Endothelial cell of hepatic sinusoid (primary cell): Measurements from ENCODE around the gene ZNF766.
"Not testable (repeated sequence)": the region's sequence is repeated elsewhere in the genome, so short reads cannot be mapped to it uniquely, and the experiment has no call there.

ENCODE experiments used
- in situ Hi-C: cut with HindIII; loops from 2 replicates; pipeline ENCODE4 v1.10.0; 2017; ENCODE audit warnings: low sequenced_read_pairs

The ZNF766 gene

GRCh38 chr19:52269338-52270261 is at the start of gene ZNF766:
Gene ZNF766 (plus strand): TSS chr19:52269587. CDS start chr19:52269614, 27 bp downstream.
- in situ Hi-C loops = no loop called here

GRCh38 chr19:52219611-52220010 is 49.8 kb upstream of the ZNF766 start:
- in situ Hi-C loops = loop anchor here (5.0 kb wide), 1 partner anchor 37 kb away; no protein-coding TSS in a partner anchor

- in situ Hi-C loops = loop anchor here (5.0 kb wide), 1 partner anchor 39 kb away; no protein-coding TSS in a partner anchor
Measured at GRCh38 chr19:52221031-52221430, 48.4 kb upstream of the ZNF766 start.

GRCh38 chr19:52221831-52222375 is 47.5 kb upstream of the ZNF766 start:
- in situ Hi-C loops = loop anchor here (5.0 kb wide), 1 partner anchor 40 kb away; no protein-coding TSS in a partner anchor

GRCh38 chr19:52224211-52224610 is 45.2 kb upstream of the ZNF766 start:
- in situ Hi-C loops = loop anchor here (5.0 kb wide), 1 partner anchor 42 kb away; no protein-coding TSS in a partner anchor

GRCh38 chr19:52226652-52227051 is 42.7 kb upstream of the ZNF766 start:
- in situ Hi-C loops = no loop called here

- in situ Hi-C loops = no loop called here
Measured at GRCh38 chr19:52227196-52227940, 42.0 kb upstream of the ZNF766 start.

- in situ Hi-C loops = no loop called here
Measured at GRCh38 chr19:52227980-52228379, 41.4 kb upstream of the ZNF766 start.

- in situ Hi-C loops = no loop called here
Measured at GRCh38 chr19:52229524-52229923, 39.9 kb upstream of the ZNF766 start.

- in situ Hi-C loops = no loop called here
Measured at GRCh38 chr19:52230685-52231084, 38.7 kb upstream of the ZNF766 start.

GRCh38 chr19:52231154-52231910 is 38.1 kb upstream of the ZNF766 start:
- in situ Hi-C loops = no loop called here

- in situ Hi-C loops = no loop called here
Measured at GRCh38 chr19:52234406-52234805, 35.0 kb upstream of the ZNF766 start.

- in situ Hi-C loops = no loop called here
Measured at GRCh38 chr19:52237197-52237596, 32.2 kb upstream of the ZNF766 start.

- in situ Hi-C loops = no loop called here
Measured at GRCh38 chr19:52237771-52238400, 31.5 kb upstream of the ZNF766 start.

- in situ Hi-C loops = no loop called here
Measured at GRCh38 chr19:52244021-52244420, 25.4 kb upstream of the ZNF766 start.

- in situ Hi-C loops = no loop called here
Measured at GRCh38 chr19:52248241-52248640, 21.1 kb upstream of the ZNF766 start.

GRCh38 chr19:52258426-52258825 is 11.0 kb upstream of the ZNF766 start:
- in situ Hi-C loops = no loop called here

- in situ Hi-C loops = not testable (repeated sequence)
Measured at GRCh38 chr19:52265556-52265955, 3.8 kb upstream of the ZNF766 start.

- in situ Hi-C loops = no loop called here
Measured at GRCh38 chr19:52270266-52270885, 989 bp downstream of the ZNF766 start.

- in situ Hi-C loops = no loop called here
Measured at GRCh38 chr19:52273301-52273700, 3.9 kb downstream of the ZNF766 start.
